ENCODE measurements around the gene IFIT1. TPM values are rescaled to one million over a fixed set of nuclear protein-coding genes. Genes with fewer than 3 reads are reported as not detected.
"Not testable (repeated sequence)": the region's sequence is repeated elsewhere in the genome, so short reads cannot be mapped to it uniquely, and the experiment has no call there.

Gene IFIT1
- total RNA-seq, 1 donor from 2014 or later: 13.2 TPM

- no peaks in the 10 kb centered on the region for H3K4me1 ChIP-seq
- Mint-ChIP-seq H3K4me3 (no peak overlapping the region), H3K4me1 (no peaks in the 10 kb centered on the region), H3K9me3 (no peaks in the 10 kb centered on the region), H3K36me3 (no peaks in the 10 kb centered on the region), H3K27me3 (ENCODE audit: insufficient read depth, low read depth) (peaks cover 2% of the 10 kb centered on the region), H3K27ac (no peak overlapping the region)
- no peaks in the 10 kb centered on the region for H3K36me3 ChIP-seq
- H3K4me3 ChIP-seq: no peak overlapping the region
- no peak overlapping the region for H3K27ac ChIP-seq
- no peak overlapping the region for H2AFZ ChIP-seq (replicated peaks)
- no peak overlapping the region for H3K4me2 ChIP-seq
- no peaks in the 10 kb centered on the region for H4K20me1 ChIP-seq (ENCODE audit: low read depth)
- no peak for DNase-seq (ENCODE audit: low spot score)
- no peak overlapping the region for H3K9ac ChIP-seq
- no peaks in the 10 kb centered on the region for H3F3A ChIP-seq (ENCODE audit: low read depth)
- no peaks in the 10 kb centered on the region for H3K27me3 ChIP-seq
- no peaks in the 10 kb centered on the region for H3K79me2 ChIP-seq (ENCODE audit: low read depth)
- no peaks in the 10 kb centered on the region for H3K9me3 ChIP-seq (ENCODE audit: low read depth)
- no peak for TF ChIP-seq CTCF (IDR thresholded peaks at IDR 0.05)
- TF ChIP-seq EZH2phosphoT487 (IDR thresholded peaks at IDR 0.05): no peak
Observed at GRCh38 chr10:89440226-89441009, 48.0 kb downstream of the IFIT1 start.

GRCh38 chr10:89442289-89442688, 49.9 kb downstream of the IFIT1 start:
- Mint-ChIP-seq H3K9me3 (peaks cover 5% of the 10 kb centered on the region), H3K27me3 (ENCODE audit: insufficient read depth, low read depth) (peaks cover 2% of the 10 kb centered on the region), H3K4me1 (no peaks in the 10 kb centered on the region), H3K36me3 (no peaks in the 10 kb centered on the region), H3K27ac (no peak overlapping the region), H3K4me3 (no peak overlapping the region)
- DNase-seq (ENCODE audit: low spot score): no peak
- Histone ChIP-seq H3K9ac (no peak overlapping the region), H2AFZ (replicated peaks) (no peak overlapping the region), H3K79me2 (ENCODE audit: low read depth) (no peaks in the 10 kb centered on the region), H4K20me1 (ENCODE audit: low read depth) (no peaks in the 10 kb centered on the region), H3F3A (ENCODE audit: low read depth) (no peaks in the 10 kb centered on the region), H3K4me2 (no peak overlapping the region), H3K4me1 (no peaks in the 10 kb centered on the region), H3K27me3 (no peaks in the 10 kb centered on the region), H3K36me3 (no peaks in the 10 kb centered on the region), H3K9me3 (ENCODE audit: low read depth) (no peaks in the 10 kb centered on the region), H3K27ac (no peak overlapping the region), H3K4me3 (no peak overlapping the region)
- TF ChIP-seq EZH2phosphoT487 (IDR thresholded peaks at IDR 0.05): no peak
- no peak for TF ChIP-seq EZH2 (IDR thresholded peaks at IDR 0.05)
- no peak for TF ChIP-seq CTCF (IDR thresholded peaks at IDR 0.05)

GRCh38 chr10:89444819-89445218, 52.4 kb downstream of the IFIT1 start:
- not testable (repeated sequence) for H3K79me2 ChIP-seq (ENCODE audit: low read depth)

GRCh38 chr10:89450901-89451300, 58.5 kb downstream of the IFIT1 start:
- Histone ChIP-seq H3K36me3 (no peaks in the 10 kb centered on the region), H3K27me3 (no peaks in the 10 kb centered on the region), H3K9me3 (ENCODE audit: low read depth) (no peaks in the 10 kb centered on the region), H4K20me1 (ENCODE audit: low read depth) (no peaks in the 10 kb centered on the region), H3K9ac (no peak overlapping the region), H3F3A (ENCODE audit: low read depth) (no peaks in the 10 kb centered on the region), H3K4me2 (no peak overlapping the region), H3K79me2 (ENCODE audit: low read depth) (no peaks in the 10 kb centered on the region), H2AFZ (replicated peaks) (no peak overlapping the region), H3K4me1 (no peaks in the 10 kb centered on the region), H3K4me3 (no peak overlapping the region), H3K27ac (no peak overlapping the region)
- Mint-ChIP-seq H3K9me3 (peaks cover 2% of the 10 kb centered on the region), H3K27me3 (ENCODE audit: insufficient read depth, low read depth) (peaks cover 3% of the 10 kb centered on the region), H3K36me3 (no peaks in the 10 kb centered on the region), H3K4me3 (no peak overlapping the region), H3K27ac (no peak overlapping the region), H3K4me1 (no peaks in the 10 kb centered on the region)
- TF ChIP-seq EZH2phosphoT487 (IDR thresholded peaks at IDR 0.05): no peak
- TF ChIP-seq CTCF (IDR thresholded peaks at IDR 0.05): no peak
- no peak for TF ChIP-seq EZH2 (IDR thresholded peaks at IDR 0.05)
- DNase-seq (ENCODE audit: low spot score): no peak

More at GRCh38 chr10:89444819-89445218, 52.4 kb downstream of the IFIT1 start:
- H3K9ac ChIP-seq; H3K9me3 ChIP-seq (ENCODE audit: low read depth); H3K27me3 Mint-ChIP-seq (ENCODE audit: insufficient read depth, low read depth); DNase-seq (ENCODE audit: low spot score); H3K36me3 ChIP-seq; H3K36me3 Mint-ChIP-seq; H4K20me1 ChIP-seq (ENCODE audit: low read depth); H3F3A ChIP-seq (ENCODE audit: low read depth); H3K4me3 ChIP-seq; H3K4me1 ChIP-seq; H3K9me3 Mint-ChIP-seq; H3K27ac ChIP-seq; H2AFZ ChIP-seq (replicated peaks); H3K27ac Mint-ChIP-seq; H3K4me2 ChIP-seq; H3K4me1 Mint-ChIP-seq; H3K4me3 Mint-ChIP-seq; H3K27me3 ChIP-seq: not testable (repeated sequence)

All from neural progenitor cell (in vitro differentiated cells).